Neural progenitor cell (in vitro differentiated cells): Measurements from ENCODE around the gene VAX1.

Experiments
- EZH2 ChIP-seq: fragments of 200-600 bp; sonication (generic); IDR thresholded peaks from 2 replicates; pipeline ENCODE4 v1.6.1; 2017; ENCODE audit warnings: antibody characterized with exemption, mild to moderate bottlenecking, moderate library complexity
- EZH2phosphoT487 ChIP-seq: fragments of 200-600 bp; sonication (generic); IDR thresholded peaks from 2 replicates; pipeline ENCODE4 v1.6.1; 2017; ENCODE audit warnings: antibody characterized with exemption
- TF ChIP-seq, protein P1 (sequence below): fragments of 200-600 bp; sonication (generic); IDR thresholded peaks from 2 replicates; pipeline ENCODE4 v1.5.1; 2017; ENCODE audit warnings: antibody characterized with exemption, mild to moderate bottlenecking

DNA sequence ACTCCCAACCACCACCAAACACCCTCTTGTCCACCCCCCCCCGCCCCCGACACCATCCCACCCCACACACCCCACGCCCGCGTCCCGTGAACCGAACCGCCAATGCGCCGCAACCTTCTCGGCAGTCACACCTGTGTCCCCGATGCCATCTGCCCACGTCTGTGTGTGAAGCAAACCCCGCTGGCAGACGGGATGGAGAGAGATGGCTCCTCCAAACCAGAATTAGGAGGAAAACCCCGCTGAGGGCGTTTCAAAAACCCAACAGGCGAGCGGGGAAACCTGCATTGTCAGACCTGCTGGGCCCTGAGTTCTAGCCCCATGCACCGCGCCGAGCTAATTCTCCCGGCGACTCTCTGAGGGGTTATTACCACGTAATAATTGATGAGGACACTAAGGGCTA is 30.7 kb upstream of the VAX1 start:
- TF ChIP-seq, protein P1, sequence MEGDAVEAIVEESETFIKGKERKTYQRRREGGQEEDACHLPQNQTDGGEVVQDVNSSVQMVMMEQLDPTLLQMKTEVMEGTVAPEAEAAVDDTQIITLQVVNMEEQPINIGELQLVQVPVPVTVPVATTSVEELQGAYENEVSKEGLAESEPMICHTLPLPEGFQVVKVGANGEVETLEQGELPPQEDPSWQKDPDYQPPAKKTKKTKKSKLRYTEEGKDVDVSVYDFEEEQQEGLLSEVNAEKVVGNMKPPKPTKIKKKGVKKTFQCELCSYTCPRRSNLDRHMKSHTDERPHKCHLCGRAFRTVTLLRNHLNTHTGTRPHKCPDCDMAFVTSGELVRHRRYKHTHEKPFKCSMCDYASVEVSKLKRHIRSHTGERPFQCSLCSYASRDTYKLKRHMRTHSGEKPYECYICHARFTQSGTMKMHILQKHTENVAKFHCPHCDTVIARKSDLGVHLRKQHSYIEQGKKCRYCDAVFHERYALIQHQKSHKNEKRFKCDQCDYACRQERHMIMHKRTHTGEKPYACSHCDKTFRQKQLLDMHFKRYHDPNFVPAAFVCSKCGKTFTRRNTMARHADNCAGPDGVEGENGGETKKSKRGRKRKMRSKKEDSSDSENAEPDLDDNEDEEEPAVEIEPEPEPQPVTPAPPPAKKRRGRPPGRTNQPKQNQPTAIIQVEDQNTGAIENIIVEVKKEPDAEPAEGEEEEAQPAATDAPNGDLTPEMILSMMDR: no peak
- TF ChIP-seq EZH2 (no peak), EZH2phosphoT487 (no peak)
